ENCODE measurements around the gene PRKN.

- TF ChIP-seq CTCF (IDR thresholded peaks at IDR 0.05; ENCODE audit: low read length) (no peak), EZH2 (optimal IDR thresholded peaks at IDR 0.05; ENCODE audit: low read depth, low read length) (no peak), EZH2phosphoT487 (IDR thresholded peaks at IDR 0.05; ENCODE audit: low read length) (no peak)
Observed at GRCh38 chr6:161534264-161534873, 1193.2 kb downstream of the PRKN start.
